Panc1 (cell line): ENCODE measurements around the gene ABHD12. TPM values are rescaled to one million over a fixed set of nuclear protein-coding genes. Genes with fewer than 3 reads are reported as not detected.

ENCODE experiments used
- ATAC-seq: fragments of 200-7000 bp; cut with Tn5 transposase; 2 replicates; pipeline ENCODE4 v1.9.1; 2020; ENCODE audit warnings: mild to moderate bottlenecking, moderate library complexity
- BruUV-seq: library from RNA; stranded (reverse); fragments of 400-500 nt; replicated peaks from 2 replicates; lab custom pipeline; 2021; lab: Mats Ljungman, UMichigan
- CTCF ChIA-PET: fragments of 300-600 bp; sonication (Branson Sonifier 250); formaldehyde crosslinking; loops from one replicate; lab custom pipeline; 2022; ENCODE audit warnings: antibody characterized with exemption; lab: Charles Lee
- POLR2A ChIA-PET: fragments of 300-600 bp; sonication (Branson Sonifier 250); formaldehyde crosslinking; loops from one replicate; lab custom pipeline; 2022; ENCODE audit warnings: antibody characterized with exemption; lab: Charles Lee
- DNase-seq: peaks from one replicate; pipeline ENCODE4 v3.0.0-alpha.2; 2010; ENCODE audit warnings: low read depth, low spot score
- H3K27ac ChIP-seq: 2 replicates; pipeline ENCODE4 v1.5.1; 2011; ENCODE audit warnings: mild to moderate bottlenecking, low read length, inconsistent platforms
- H3K27me3 ChIP-seq: fragments of 200-500 bp; sonication (Bioruptor generic); 2 replicates; pipeline ENCODE4 v1.6.0; 2014; ENCODE audit warnings: low read length, inconsistent platforms; ENCODE audit not compliant: control insufficient read depth, insufficient read depth
- H3K36me3 ChIP-seq: fragments of 200-500 bp; sonication (Bioruptor generic); 2 replicates; pipeline ENCODE4 v1.5.1; 2014; ENCODE audit warnings: inconsistent platforms, mild to moderate bottlenecking, low read length, moderate library complexity; ENCODE audit not compliant: control insufficient read depth, insufficient read depth
- H3K4me1 ChIP-seq: 2 replicates; pipeline ENCODE4 v1.5.1; 2011; ENCODE audit warnings: inconsistent platforms, mild to moderate bottlenecking, low read length, moderate library complexity; ENCODE audit not compliant: control insufficient read depth, insufficient read depth
- H3K4me3 ChIP-seq, 2 experiments: 2 replicates each; pipeline ENCODE4 v1.5.1; 2011 to 2012; ENCODE audit warnings: low read depth in 2 of 2, low read length in 2 of 2, mild to moderate bottlenecking in 2 of 2, inconsistent platforms in 1 of 2, moderate library complexity in 1 of 2
- H3K9me3 ChIP-seq: fragments of 200-500 bp; sonication (Bioruptor generic); 2 replicates; pipeline ENCODE4 v1.5.1; 2014; ENCODE audit warnings: low read depth, mild to moderate bottlenecking, inconsistent platforms, low read length, moderate library complexity; ENCODE audit not compliant: control insufficient read depth, insufficient read depth
- CTCF ChIP-seq: fragments of 450-650 bp; IDR thresholded peaks from 2 replicates; pipeline ENCODE4 v1.5.1; 2017; ENCODE audit warnings: mild to moderate bottlenecking
- POLR2AphosphoS5 ChIP-seq: IDR thresholded peaks from 2 replicates; pipeline ENCODE4 v1.6.1; 2012; ENCODE audit warnings: mild to moderate bottlenecking, low read depth, low read length, moderate library complexity
- REST ChIP-seq, 2 experiments: IDR thresholded peaks; 2 replicates each; pipeline ENCODE4 v1.6.1; 2011 to 2012; ENCODE audit warnings: low read depth in 2 of 2, control low read depth in 1 of 2, low read length in 1 of 2, mild to moderate bottlenecking in 1 of 2, moderate library complexity in 1 of 2; ENCODE audit not compliant: insufficient read depth in 1 of 2
- SIN3A ChIP-seq: IDR thresholded peaks from 2 replicates; pipeline ENCODE4 v1.6.1; 2012; ENCODE audit warnings: low read depth, mild to moderate bottlenecking, low read length, moderate library complexity, borderline replicate concordance; ENCODE audit not compliant: insufficient read depth
- TCF7L2 ChIP-seq: IDR thresholded peaks from 2 replicates; pipeline ENCODE4 v1.6.1; 2011; ENCODE audit warnings: mild to moderate bottlenecking, low read depth, low read length, inconsistent platforms
- in situ Hi-C: cut with HindIII; loops from 2 replicates; pipeline ENCODE4 v1.10.0; 2016; ENCODE audit warnings: low sequenced_read_pairs, low pct_unique_long_range_greater_than_20kb
- intact Hi-C: fragments of 100-400 bp; cut with micrococcal nuclease; formaldehyde crosslinking; loops from one replicate; pipeline ENCODE4 v1.10.0; 2022; ENCODE audit not compliant: unreplicated experiment
- total RNA-seq: library from RNA; stranded (reverse); gene quantifications from one replicate; pipeline ENCODE4 v1.2.1, GENCODE V29; 2021; ENCODE audit not compliant: unreplicated experiment

Gene ABHD12
- total RNA-seq, 1 experiment from 2014 or later = 90.9 TPM

GRCh38 chr20:25376886-25377285 lies 13.7 kb downstream of the ABHD12 start:
- Histone ChIP-seq H3K27me3 (no peaks in the 10 kb centered on the region), H3K36me3 (no peaks in the 10 kb centered on the region), H3K27ac (no peak overlapping the region), H3K4me3 (no peak overlapping the region), H3K9me3 (no peaks in the 10 kb centered on the region), H3K4me1 (peaks cover 9% of the 10 kb centered on the region)
- no TSS peak for BruUV-seq
- intact Hi-C loops (no loop called here), in situ Hi-C loops (no loop called here)
- no peak for TF ChIP-seq CTCF
- POLR2A ChIA-PET = no interaction called here
- ATAC-seq (no peak), DNase-seq (no peak)
- CTCF ChIA-PET = no interaction called here

- TF ChIP-seq TCF7L2 (no peak), SIN3A (no peak), CTCF (no peak), REST (IDR thresholded peaks at IDR 0.05; ENCODE audit: insufficient read depth in 1 of 2, low read depth in 2 of 2, low read length in 1 of 2) (no peak), POLR2AphosphoS5 (no peak)
These were observed 14.4 kb downstream of the ABHD12 start for GRCh38 chr20:25376236-25376635.

GRCh38 chr20:25374842-25375241 lies 15.8 kb downstream of the ABHD12 start:
- Histone ChIP-seq H3K9me3 (no peaks in the 10 kb centered on the region), H3K36me3 (no peaks in the 10 kb centered on the region), H3K4me3 (no peak overlapping the region), H3K27me3 (no peaks in the 10 kb centered on the region), H3K27ac (no peak overlapping the region), H3K4me1 (peaks cover 9% of the 10 kb centered on the region)
- no peak for ATAC-seq
- ChIA-PET POLR2A (no interaction called here), CTCF (no interaction called here)
- no peak for TF ChIP-seq SIN3A
- no peak for TF ChIP-seq TCF7L2
- TF ChIP-seq CTCF = no peak
- TF ChIP-seq POLR2AphosphoS5 = no peak
- intact Hi-C loops = no loop called here
- in situ Hi-C loops = no loop called here
- BruUV-seq = no TSS peak
- no peak for DNase-seq

More at GRCh38 chr20:25376236-25376635, 14.4 kb downstream of the ABHD12 start:
- in situ Hi-C loops (no loop called here), intact Hi-C loops (no loop called here)
- Histone ChIP-seq H3K36me3 (no peaks in the 10 kb centered on the region), H3K27me3 (no peaks in the 10 kb centered on the region), H3K27ac (no peak overlapping the region), H3K4me3 (no peak overlapping the region), H3K4me1 (peaks cover 9% of the 10 kb centered on the region), H3K9me3 (no peaks in the 10 kb centered on the region)
- no peak for DNase-seq
- no peak for ATAC-seq
- CTCF ChIA-PET = no interaction called here
- POLR2A ChIA-PET = no interaction called here
- BruUV-seq = no TSS peak
